Measurements from ENCODE around the gene KCNS1. TPM values are rescaled to one million over a fixed set of nuclear protein-coding genes. Genes with fewer than 3 reads are reported as not detected.

The KCNS1 gene
- total RNA-seq, 1 experiment from 2014 or later = not detected

- Histone ChIP-seq H3K27me3 (ENCODE audit: control insufficient read depth, insufficient read depth, low read length) (no peaks in the 10 kb centered on the region), H3K4me1 (ENCODE audit: control insufficient read depth, insufficient read depth, low read length) (no peaks in the 10 kb centered on the region), H3K4me3 (ENCODE audit: low read depth in 2 of 2, low read length in 2 of 2) (no peak overlapping the region), H3K36me3 (ENCODE audit: control insufficient read depth, insufficient read depth, low read length) (0 out of 2 replicates have a peak, but pooled peaks cover 3% of the 10 kb centered on the region), H3K27ac (ENCODE audit: low read length) (no peak overlapping the region), H3K9me3 (ENCODE audit: control insufficient read depth, insufficient read depth, low read depth, low read length) (no peaks in the 10 kb centered on the region)
- no peak for DNase-seq (ENCODE audit: low read depth, low spot score)
- ATAC-seq = no peak
- CTCF ChIA-PET = no interaction called here
- BruUV-seq (replicated peaks) = no TSS peak
- intact Hi-C loops (cut with micrococcal nuclease; ENCODE audit: unreplicated experiment) = no loop called here
- POLR2A ChIA-PET = no interaction called here
- in situ Hi-C loops (cut with HindIII; ENCODE audit: low pct_unique_long_range_greater_than_20kb, low sequenced_read_pairs) = no loop called here
- TF ChIP-seq CTCF (IDR thresholded peaks at IDR 0.05) (no peak), SIN3A (IDR thresholded peaks at IDR 0.05; ENCODE audit: borderline replicate concordance, insufficient read depth, low read depth, low read length) (no peak), REST (IDR thresholded peaks at IDR 0.05; ENCODE audit: insufficient read depth in 1 of 2, low read depth in 2 of 2, low read length in 1 of 2) (no peak), TCF7L2 (IDR thresholded peaks at IDR 0.05; ENCODE audit: low read depth, low read length) (no peak), POLR2AphosphoS5 (IDR thresholded peaks at IDR 0.05; ENCODE audit: low read depth, low read length) (no peak)
Observed at GRCh38 chr20:45052698-45053429, 48.1 kb downstream of the KCNS1 start.

- CTCF ChIA-PET = no interaction called here
- POLR2A ChIA-PET = no interaction called here
Observed at GRCh38 chr20:45051204-45052060, 49.5 kb downstream of the KCNS1 start.

More at GRCh38 chr20:45051204-45052060, 49.5 kb downstream of the KCNS1 start:
- Histone ChIP-seq H3K36me3 (ENCODE audit: control insufficient read depth, insufficient read depth, low read length) (no peaks in the 10 kb centered on the region), H3K27me3 (ENCODE audit: control insufficient read depth, insufficient read depth, low read length) (no peaks in the 10 kb centered on the region), H3K4me1 (ENCODE audit: control insufficient read depth, insufficient read depth, low read length) (no peaks in the 10 kb centered on the region), H3K27ac (ENCODE audit: low read length) (no peak overlapping the region), H3K9me3 (ENCODE audit: control insufficient read depth, insufficient read depth, low read depth, low read length) (no peaks in the 10 kb centered on the region), H3K4me3 (ENCODE audit: low read depth in 2 of 2, low read length in 2 of 2) (no peak overlapping the region)
- no TSS peak for BruUV-seq (replicated peaks)
- no peak for ATAC-seq
- no peak for TF ChIP-seq POLR2AphosphoS5 (IDR thresholded peaks at IDR 0.05; ENCODE audit: low read depth, low read length)
- no peak for TF ChIP-seq SIN3A (IDR thresholded peaks at IDR 0.05; ENCODE audit: borderline replicate concordance, insufficient read depth, low read depth, low read length)
- no peak for TF ChIP-seq CTCF (IDR thresholded peaks at IDR 0.05)
- no peak for TF ChIP-seq TCF7L2 (IDR thresholded peaks at IDR 0.05; ENCODE audit: low read depth, low read length)
- no peak for TF ChIP-seq REST (IDR thresholded peaks at IDR 0.05; ENCODE audit: insufficient read depth in 1 of 2, low read depth in 2 of 2, low read length in 1 of 2)
- intact Hi-C loops (cut with micrococcal nuclease; ENCODE audit: unreplicated experiment) (no loop called here), in situ Hi-C loops (cut with HindIII; ENCODE audit: low pct_unique_long_range_greater_than_20kb, low sequenced_read_pairs) (no loop called here)
- DNase-seq (ENCODE audit: low read depth, low spot score) = no peak

Data from Panc1 (cell line).